Measurements from ENCODE around the gene ADCY9.

The ADCY9 gene

DNA sequence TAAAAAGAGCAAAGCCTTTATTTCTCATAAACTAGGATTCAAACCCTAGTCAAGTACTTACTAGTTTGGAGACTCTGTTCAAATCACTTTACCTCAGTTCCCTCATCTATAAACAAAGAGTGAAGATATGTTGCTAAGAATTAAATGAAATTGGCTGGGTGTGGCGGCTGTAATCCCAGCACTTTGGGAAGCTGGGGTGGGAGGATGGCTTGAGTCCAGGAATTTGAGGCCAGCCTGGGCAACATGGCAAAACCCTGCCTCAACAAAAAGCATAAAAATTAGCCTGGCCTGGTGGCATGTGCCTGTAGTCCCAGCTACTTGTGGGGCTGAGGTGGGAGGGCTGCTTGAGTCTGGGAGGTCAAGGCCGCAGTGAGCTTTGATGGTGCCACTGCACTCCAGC, 121.2 kb downstream of the ADCY9 start:
- no peak for DNase-seq
- no peak for TF ChIP-seq GATA1 (IDR thresholded peaks at IDR 0.05; ENCODE audit: low read depth, low read length)
- no peak for TF ChIP-seq POLR2A (IDR thresholded peaks at IDR 0.05; ENCODE audit: low read length)

- no peak for DNase-seq
- no peak for TF ChIP-seq GATA1 (IDR thresholded peaks at IDR 0.05; ENCODE audit: low read depth, low read length)
- no peak for TF ChIP-seq POLR2A (IDR thresholded peaks at IDR 0.05; ENCODE audit: low read length)
These were observed 123.0 kb downstream of the ADCY9 start for GRCh38 chr16:3993052-3993785.

DNA sequence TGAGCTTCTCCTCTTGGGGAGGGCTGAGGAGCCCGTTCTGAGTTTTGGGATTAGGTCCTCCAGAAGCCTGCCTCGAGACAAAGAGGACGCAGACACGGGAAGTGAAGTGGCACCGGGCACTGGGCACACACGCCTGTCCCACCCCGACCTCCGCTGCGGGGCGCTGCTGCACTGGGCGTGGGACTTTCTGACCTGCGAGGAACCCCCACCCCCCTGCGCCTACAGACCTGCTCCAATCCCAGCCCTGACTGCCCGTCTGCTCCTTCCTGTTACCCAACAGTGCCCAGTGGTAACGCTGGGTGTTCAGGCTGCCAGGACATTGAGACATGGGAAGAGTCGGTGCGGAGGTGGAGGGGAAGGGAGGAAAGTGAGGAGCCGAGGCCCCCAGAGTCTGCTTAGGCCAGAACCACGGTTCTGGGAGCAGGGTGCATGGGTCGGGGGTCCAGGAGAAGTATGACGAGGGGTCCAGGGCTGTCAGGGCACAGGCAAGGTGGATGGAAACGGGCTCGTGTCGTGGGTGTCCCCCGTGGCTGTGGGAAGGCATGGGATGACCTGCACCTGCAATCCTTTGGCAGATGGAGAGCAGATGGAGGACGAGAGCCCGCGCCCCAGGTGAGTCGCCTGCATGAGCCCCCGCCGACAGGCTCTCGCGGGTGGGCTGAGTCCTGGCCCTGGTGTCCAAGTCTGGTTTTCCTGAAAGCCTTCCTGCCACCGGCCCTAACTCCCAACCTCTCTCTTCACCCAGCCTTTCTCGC, 123.8 kb downstream of the ADCY9 start:
- no peak for DNase-seq
- TF ChIP-seq POLR2A (IDR thresholded peaks at IDR 0.05; ENCODE audit: low read length) = no peak
- no peak for TF ChIP-seq GATA1 (IDR thresholded peaks at IDR 0.05; ENCODE audit: low read depth, low read length)

DNA sequence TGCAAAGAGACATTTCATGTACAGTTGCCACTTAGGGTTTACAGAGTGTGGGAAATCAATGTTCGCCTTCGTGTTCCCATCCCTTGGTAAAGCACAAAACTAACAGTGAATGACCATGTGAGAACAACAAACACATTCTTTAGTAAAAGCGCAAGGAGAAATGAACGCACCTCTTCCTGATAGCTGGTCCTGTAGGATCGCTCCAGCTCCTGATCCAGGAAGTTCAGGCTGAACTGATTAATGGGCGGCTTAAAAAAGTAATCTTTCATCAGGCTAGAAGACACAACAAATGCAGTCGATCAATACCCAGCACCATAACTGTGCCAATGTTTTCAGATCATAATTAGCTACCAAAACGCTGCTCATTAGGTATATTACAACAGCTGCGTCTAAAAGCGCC, 127.4 kb downstream of the ADCY9 start:
- no peak for TF ChIP-seq GATA1 (IDR thresholded peaks at IDR 0.05; ENCODE audit: low read depth, low read length)
- no peak for TF ChIP-seq POLR2A (IDR thresholded peaks at IDR 0.05; ENCODE audit: low read length)
- no peak for DNase-seq

DNA sequence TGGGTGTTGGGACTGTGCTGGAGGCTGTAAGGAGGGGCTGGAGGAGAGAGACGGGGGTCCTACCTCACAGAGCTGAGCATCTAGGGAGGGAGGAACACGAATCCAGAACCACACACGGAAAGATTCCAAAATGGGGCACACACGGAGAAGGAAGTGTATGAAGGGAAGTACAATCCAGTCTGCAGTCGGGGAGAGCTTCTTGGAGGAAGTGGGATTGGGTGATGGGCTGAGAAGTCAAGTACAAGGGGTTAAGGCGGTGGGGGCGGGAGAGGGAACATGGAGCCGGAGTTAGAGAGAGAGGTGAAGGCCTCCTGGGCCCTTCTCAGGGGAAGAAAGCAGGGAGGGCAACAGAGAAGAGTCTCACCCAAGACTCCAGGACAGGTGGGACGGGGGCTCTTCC, 128.2 kb downstream of the ADCY9 start:
- no peak for DNase-seq
- TF ChIP-seq POLR2A (IDR thresholded peaks at IDR 0.05; ENCODE audit: low read length) = no peak
- TF ChIP-seq GATA1 (IDR thresholded peaks at IDR 0.05; ENCODE audit: low read depth, low read length) = no peak

GRCh38 chr16:3987231-3987630, 129.0 kb downstream of the ADCY9 start:
- TF ChIP-seq GATA1 (IDR thresholded peaks at IDR 0.05; ENCODE audit: low read depth, low read length) (no peak), POLR2A (IDR thresholded peaks at IDR 0.05; ENCODE audit: low read length) (no peak)
- DNase-seq = no peak

DNA sequence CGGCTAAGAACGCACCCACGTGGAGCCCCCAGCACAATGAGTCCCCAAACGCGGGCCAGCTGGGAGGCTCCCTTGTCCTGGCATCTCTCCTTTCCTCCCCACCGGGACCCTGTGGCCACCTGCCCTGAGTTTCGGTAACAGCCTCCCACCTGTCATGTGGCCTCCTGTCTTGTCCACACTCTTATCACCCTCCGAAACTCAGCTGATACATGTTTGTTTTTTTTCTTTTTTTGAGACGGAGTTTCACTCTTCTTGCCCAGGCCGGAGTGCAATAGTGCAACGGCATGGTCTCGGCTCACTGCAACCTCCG, 130.1 kb downstream of the ADCY9 start:
- TF ChIP-seq GATA1 (IDR thresholded peaks at IDR 0.05; ENCODE audit: low read depth, low read length) (no peak), POLR2A (IDR thresholded peaks at IDR 0.05; ENCODE audit: low read length) (no peak)

DNA sequence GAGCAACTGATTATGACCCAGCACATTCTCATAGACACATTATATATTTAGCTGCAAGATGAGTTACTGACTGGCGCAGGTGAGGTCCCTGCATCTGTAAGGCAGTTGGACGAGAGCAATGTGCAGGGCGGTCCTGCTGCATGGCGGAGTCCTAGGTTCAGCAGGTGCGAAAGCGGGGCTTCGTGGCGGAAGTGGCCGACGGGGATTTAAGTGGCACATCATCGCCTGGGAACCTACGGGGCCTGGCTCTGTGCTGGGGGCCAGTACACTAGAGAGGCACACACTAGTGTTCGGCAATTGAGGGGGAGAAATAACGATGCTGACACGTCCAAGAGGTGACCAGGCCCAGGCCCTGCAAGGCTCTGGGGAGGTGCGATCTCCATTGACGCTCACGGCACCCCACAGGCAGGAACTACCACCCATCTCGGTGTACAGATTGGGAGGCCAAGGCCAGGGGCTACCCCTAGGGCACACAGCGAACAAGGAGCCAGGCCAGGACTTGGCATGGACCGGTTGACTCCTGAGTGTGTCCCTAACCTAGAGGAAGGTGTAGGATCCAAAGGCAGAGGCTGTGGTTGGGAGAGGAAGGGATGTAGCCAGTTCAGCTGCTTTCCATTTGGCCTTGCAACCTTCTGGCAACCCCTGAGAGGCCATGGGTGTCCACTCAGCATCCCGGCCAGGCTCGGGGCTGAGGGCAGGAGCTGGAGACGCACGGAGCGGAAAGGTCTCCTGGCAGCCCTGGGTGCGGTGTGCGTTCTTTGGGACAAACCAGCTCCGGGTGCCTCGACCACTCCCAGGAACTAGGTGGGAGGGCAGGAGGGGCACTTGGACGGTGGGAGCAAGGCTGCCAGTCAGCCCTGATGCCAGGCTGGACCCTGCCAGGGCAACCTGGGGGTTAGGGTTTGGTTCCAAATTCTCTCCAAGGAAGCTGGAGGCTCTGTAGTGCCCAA, 131.9 kb downstream of the ADCY9 start:
- no peak for DNase-seq
- TF ChIP-seq POLR2A (IDR thresholded peaks at IDR 0.05; ENCODE audit: low read length) (no peak), GATA1 (IDR thresholded peaks at IDR 0.05; ENCODE audit: low read depth, low read length) (no peak)

More for the DNA sequence above, 130.1 kb downstream of the ADCY9 start:
- DNase-seq = no peak

DNA sequence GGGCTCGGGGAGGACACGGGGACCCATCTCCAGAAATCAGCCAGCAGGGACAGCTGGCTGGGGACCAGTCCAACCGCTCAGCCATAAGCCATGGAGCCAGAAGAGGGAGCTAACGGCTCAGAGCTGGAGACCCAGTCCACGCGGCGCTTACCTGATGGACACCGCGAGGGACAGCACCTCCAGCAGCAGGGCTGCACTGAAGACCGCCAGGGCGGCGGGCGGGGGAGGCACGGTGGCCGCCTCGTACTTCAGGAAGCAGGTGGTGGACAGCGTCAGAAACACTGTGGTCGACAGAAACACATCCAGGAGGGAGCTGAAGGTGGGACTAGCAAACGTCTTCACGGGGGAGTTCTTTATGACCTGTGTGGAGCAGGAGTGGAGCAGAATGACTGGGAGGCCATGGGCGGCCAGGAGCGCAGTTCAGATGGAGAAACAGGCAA, 133.1 kb downstream of the ADCY9 start:
- no peak for TF ChIP-seq GATA1 (IDR thresholded peaks at IDR 0.05; ENCODE audit: low read depth, low read length)
- DNase-seq = peak; percentile 30 to 52

DNA sequence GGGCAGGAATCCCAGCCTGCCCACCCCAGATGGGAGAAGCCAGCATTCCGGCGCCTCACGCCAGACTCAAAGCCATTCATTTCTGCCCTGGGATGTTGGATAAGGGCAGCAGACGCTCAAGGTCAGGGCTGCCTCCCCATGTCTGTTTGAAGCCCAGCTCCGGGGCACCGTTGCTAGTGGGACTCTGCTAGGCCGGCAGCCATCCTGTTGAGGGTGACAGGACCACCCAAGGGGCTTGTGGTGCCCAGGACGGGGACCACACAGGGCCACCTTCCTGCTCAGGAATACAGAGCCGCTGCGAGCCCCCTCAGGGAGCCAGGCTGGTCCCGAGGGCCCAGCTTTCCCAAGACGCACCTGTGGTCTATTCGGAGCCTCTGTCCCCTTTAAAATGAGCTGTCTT, 134.0 kb downstream of the ADCY9 start:
- TF ChIP-seq GATA1 (IDR thresholded peaks at IDR 0.05; ENCODE audit: low read depth, low read length) (no peak), POLR2A (IDR thresholded peaks at IDR 0.05; ENCODE audit: low read length) (no peak)
- DNase-seq = no peak

DNA sequence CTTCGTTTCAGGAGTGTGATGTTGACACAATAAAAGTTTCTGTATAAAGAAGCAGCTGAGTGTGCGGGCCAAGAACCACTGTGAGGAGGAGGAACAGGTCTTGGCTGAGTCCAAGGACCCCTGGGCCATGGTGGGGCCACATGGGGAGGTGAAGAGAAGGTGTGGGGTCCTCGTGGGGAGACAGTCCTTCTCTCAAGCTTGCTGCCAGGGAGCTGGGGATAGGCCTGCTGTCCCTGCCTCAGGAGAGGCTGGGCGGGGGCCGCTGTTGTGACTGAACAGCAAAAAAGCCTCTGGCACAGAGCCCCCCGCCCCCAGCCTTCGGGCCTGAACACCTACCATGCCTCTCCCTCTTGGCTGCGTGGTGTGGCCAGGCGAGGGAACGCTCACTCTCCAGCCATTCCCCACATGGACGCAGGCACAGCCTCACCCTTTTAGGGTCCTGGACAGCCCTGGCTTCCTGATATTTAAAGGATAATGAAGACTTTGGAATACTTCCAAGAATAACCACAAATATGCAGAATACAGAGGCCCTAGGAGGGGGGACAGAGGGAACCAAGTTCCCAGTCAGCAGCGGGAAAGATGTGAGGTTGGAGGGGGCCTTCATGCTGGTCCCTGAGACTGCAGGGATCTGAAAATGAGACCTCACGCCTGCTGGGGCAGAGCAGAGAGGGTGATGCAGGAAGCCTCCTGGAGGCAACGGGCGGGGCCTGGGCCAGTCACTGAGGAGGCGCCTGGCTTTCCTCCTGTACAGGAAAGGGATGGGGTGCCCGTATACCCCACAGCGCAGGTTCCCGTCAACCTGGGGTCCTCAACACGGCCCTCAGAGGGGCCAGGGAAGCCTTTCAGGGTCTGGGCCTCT, 135.8 kb downstream of the ADCY9 start:
- TF ChIP-seq GATA1 (IDR thresholded peaks at IDR 0.05; ENCODE audit: low read depth, low read length) = no peak
- no peak for TF ChIP-seq POLR2A (IDR thresholded peaks at IDR 0.05; ENCODE audit: low read length)
- DNase-seq = no peak

- no peak for TF ChIP-seq POLR2A (IDR thresholded peaks at IDR 0.05; ENCODE audit: low read length)
- TF ChIP-seq GATA1 (IDR thresholded peaks at IDR 0.05; ENCODE audit: low read depth, low read length) = no peak
- DNase-seq = no peak
These were observed 136.7 kb downstream of the ADCY9 start for GRCh38 chr16:3979518-3979917.

DNA sequence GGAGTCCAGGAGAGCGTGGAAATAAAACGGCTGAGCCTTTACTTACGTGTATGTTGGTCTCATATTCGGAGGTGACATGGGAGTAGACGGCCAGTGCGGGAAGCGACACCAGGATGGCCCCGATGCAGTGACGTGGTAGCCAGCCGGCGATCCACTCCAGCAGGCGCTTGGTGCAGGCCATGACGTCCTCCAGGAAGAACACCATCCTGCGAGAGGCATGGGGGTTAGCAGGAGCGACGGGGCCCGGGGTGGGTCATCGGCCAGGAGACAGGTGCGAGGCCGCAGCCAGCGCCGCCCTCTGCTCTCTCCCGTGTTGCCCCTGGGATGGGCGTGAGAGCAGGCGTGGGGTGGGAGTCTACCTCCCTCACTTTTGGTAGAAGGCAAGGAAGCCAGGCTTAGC, 137.2 kb downstream of the ADCY9 start:
- DNase-seq = no peak
- no peak for TF ChIP-seq POLR2A (IDR thresholded peaks at IDR 0.05; ENCODE audit: low read length)
- TF ChIP-seq GATA1 (IDR thresholded peaks at IDR 0.05; ENCODE audit: low read depth, low read length) = no peak

Data from erythroblast (primary cell).